Endothelial cell of umbilical vein (primary cell): Measurements from ENCODE around the gene LTBP2. TPM values are rescaled to one million over a fixed set of nuclear protein-coding genes. Genes with fewer than 3 reads are reported as not detected.

Experiments
- BruUV-seq: library from RNA; stranded (reverse); fragments of 400-500 nt; replicated peaks from 2 replicates; lab custom pipeline; 2021; lab: Mats Ljungman, UMichigan
- CTCF ChIA-PET: fragments of 300-600, 350-600 bp; sonication (Branson Sonifier 250); formaldehyde crosslinking; loops from one replicate; lab custom pipeline; 2021; ENCODE audit warnings: antibody characterized with exemption, inconsistent platforms; lab: Charles Lee
- POLR2A ChIA-PET: fragments of 300-600, 350-600 bp; sonication (Branson Sonifier 250); formaldehyde crosslinking; loops from one replicate; lab custom pipeline; 2021; ENCODE audit warnings: antibody characterized with exemption, inconsistent platforms; lab: Charles Lee
- DNase-seq: peaks from one replicate; pipeline ENCODE4 v3.0.0-alpha.2; 2011; ENCODE audit warnings: low read depth, low spot score
- FAIRE-seq: peaks from 2 replicates; lab custom pipeline; 2011; peaks lifted over from hg19 to GRCh38; lab: Jason Lieb, UNC
- H2AFZ ChIP-seq: 2 replicates; pipeline ENCODE4 v1.6.0; 2012; ENCODE audit warnings: low read depth, low read length, control low read depth, inconsistent platforms
- H3K27ac ChIP-seq: 2 replicates; pipeline ENCODE4 v1.5.1; 2011; ENCODE audit warnings: low read depth, mild to moderate bottlenecking, control low read depth, low read length, moderate library complexity; ENCODE audit not compliant: insufficient read depth
- H3K27me3 ChIP-seq, 2 experiments: 2 replicates each; pipeline versions ENCODE4 v1.6.0 to v1.6.1; 2011; ENCODE audit warnings: low read length in 2 of 2, mixed read lengths in 1 of 2; ENCODE audit not compliant: control insufficient read depth in 2 of 2, insufficient read depth in 2 of 2
- H3K36me3 ChIP-seq, 2 experiments: 2 replicates in 1 of 2; 3 replicates in 1 of 2; pipeline ENCODE4 v1.5.1; 2011; ENCODE audit warnings: low read length in 2 of 2, mild to moderate bottlenecking in 1 of 2, moderate library complexity in 1 of 2; ENCODE audit not compliant: control insufficient read depth in 2 of 2, insufficient read depth in 2 of 2; ENCODE audit errors: extremely low read depth in 1 of 2
- H3K4me1 ChIP-seq: 3 replicates; pipeline ENCODE4 v1.5.1; 2011; ENCODE audit warnings: mild to moderate bottlenecking, low read length; ENCODE audit not compliant: control insufficient read depth, insufficient read depth; ENCODE audit errors: extremely low read depth
- H3K4me2 ChIP-seq: 2 replicates; pipeline ENCODE4 v1.6.1; 2011; ENCODE audit warnings: low read length, control low read depth, mixed read lengths; ENCODE audit not compliant: insufficient read depth
- H3K4me3 ChIP-seq, 3 experiments: fragments of 200-600 bp in 1 of 3; sonication (generic), shearing (Covaris generic) in 1 of 3; replicated peaks in 1 of 3; 2 replicates each; pipeline ENCODE4 v1.5.1; 2011 to 2016; ENCODE audit warnings: control low read depth in 3 of 3, low read length in 3 of 3, mild to moderate bottlenecking in 2 of 3, inconsistent platforms in 1 of 3, low read depth in 1 of 3, moderate library complexity in 1 of 3; ENCODE audit not compliant: insufficient read depth in 1 of 3
- H3K79me2 ChIP-seq: 2 replicates; pipeline ENCODE4 v1.6.0; 2012; ENCODE audit warnings: low read length, inconsistent platforms; ENCODE audit not compliant: control insufficient read depth, insufficient read depth
- H3K9ac ChIP-seq: replicated peaks from 2 replicates; pipeline ENCODE3; 2011; ENCODE audit warnings: low read length, control low read depth; ENCODE audit not compliant: insufficient read depth; ENCODE audit errors: extremely low read depth
- H3K9me1 ChIP-seq: replicated peaks from 3 replicates; pipeline ENCODE4 v1.6.0; 2011; ENCODE audit warnings: mild to moderate bottlenecking, low read length; ENCODE audit not compliant: control insufficient read depth, insufficient read depth; ENCODE audit errors: extremely low read depth
- H3K9me3 ChIP-seq: replicated peaks from 2 replicates; pipeline ENCODE4 v1.5.1; 2012; ENCODE audit warnings: low read length, inconsistent platforms; ENCODE audit not compliant: control insufficient read depth, insufficient read depth
- H4K20me1 ChIP-seq: replicated peaks from 2 replicates; pipeline ENCODE3; 2011; ENCODE audit warnings: mild to moderate bottlenecking, low read length; ENCODE audit not compliant: control insufficient read depth, insufficient read depth; ENCODE audit errors: extremely low read depth
- EZH2 ChIP-seq: IDR thresholded peaks from 2 replicates; pipeline ENCODE4 v1.6.1; 2012; ENCODE audit warnings: borderline replicate concordance, low read depth, mild to moderate bottlenecking, moderate library complexity, low read length, inconsistent platforms; ENCODE audit not compliant: severe bottlenecking
- FOS ChIP-seq: IDR thresholded peaks from 2 replicates; pipeline ENCODE4 v1.6.1; 2011; ENCODE audit warnings: mild to moderate bottlenecking, low read length, moderate library complexity, borderline replicate concordance; ENCODE audit not compliant: insufficient read depth
- GATA2 ChIP-seq: IDR thresholded peaks from 2 replicates; pipeline ENCODE4 v1.7.0; 2011; ENCODE audit warnings: low read depth, mild to moderate bottlenecking, moderate library complexity, mixed read lengths, low read length; ENCODE audit not compliant: insufficient read length, insufficient read depth
- JUN ChIP-seq: IDR thresholded peaks from 2 replicates; pipeline ENCODE4 v1.6.1; 2011; ENCODE audit warnings: borderline replicate concordance, low read depth; ENCODE audit not compliant: insufficient read length, insufficient read depth
- MYC ChIP-seq: IDR thresholded peaks from one replicate; pipeline ENCODE4 v1.6.1; 2011; ENCODE audit warnings: mild to moderate bottlenecking, low read depth, low read length
- POLR2A ChIP-seq: IDR thresholded peaks from 2 replicates; pipeline ENCODE4 v1.6.1; 2012; ENCODE audit warnings: low read depth, mild to moderate bottlenecking, control low read depth, low read length
- POLR2AphosphoS5 ChIP-seq: IDR thresholded peaks from 2 replicates; pipeline ENCODE4 v1.6.1; 2012; ENCODE audit warnings: low read depth, mild to moderate bottlenecking, control low read depth, low read length, moderate library complexity; ENCODE audit not compliant: insufficient read depth
- dilution Hi-C: fragments of 300-500 bp; cut with MboI; formaldehyde crosslinking; loops from one replicate; pipeline ENCODE4 v1.15.0; 2019; ENCODE audit warnings: low sequenced_read_pairs; ENCODE audit not compliant: extremely low pct_ligation_motif_present
- intact Hi-C: fragments of 100-400 bp; cut with micrococcal nuclease; formaldehyde crosslinking; loops from one replicate; pipeline ENCODE4 v1.10.0; 2022
- polyA plus RNA-seq, 4 experiments: library from polyadenylated mRNA; depleted of rRNA in 3 of 4; stranded (reverse) in 3 of 4; unstranded in 1 of 4; fragments of >200 nt; gene quantifications; 2 replicates each; pipeline versions ENCODE4 v1.2.1 to v1.2.3, GENCODE V29; 2011 to 2012; ENCODE audit warnings: missing spikeins in 1 of 4
- total RNA-seq: library from RNA; stranded (reverse); gene quantifications from 2 replicates; pipeline ENCODE4 v1.2.3, GENCODE V29; 2021
- TF ChIP-seq, protein P1 (sequence below): IDR thresholded peaks from 2 replicates; pipeline ENCODE4 v1.6.1; 2011; ENCODE audit not compliant: insufficient read depth, insufficient read length
- TF ChIP-seq, protein P2 (sequence below), 2 donors: IDR thresholded peaks; 1 replicate in 1 of 2; 2 replicates in 1 of 2; pipeline ENCODE4 v1.5.1; 2011; ENCODE audit warnings: low read length in 2 of 2, mild to moderate bottlenecking in 2 of 2, moderate library complexity in 2 of 2, control low read depth in 1 of 2, inconsistent platforms in 1 of 2, low read depth in 1 of 2; ENCODE audit not compliant: insufficient read depth in 1 of 2; ENCODE audit errors: extremely low read depth in 1 of 2

Gene LTBP2
- total and polyA plus RNA-seq, 2 donors (not counting 3 experiments of a cell fraction or from before 2014, with no cell fraction given): 209 to 268 TPM

DNA sequence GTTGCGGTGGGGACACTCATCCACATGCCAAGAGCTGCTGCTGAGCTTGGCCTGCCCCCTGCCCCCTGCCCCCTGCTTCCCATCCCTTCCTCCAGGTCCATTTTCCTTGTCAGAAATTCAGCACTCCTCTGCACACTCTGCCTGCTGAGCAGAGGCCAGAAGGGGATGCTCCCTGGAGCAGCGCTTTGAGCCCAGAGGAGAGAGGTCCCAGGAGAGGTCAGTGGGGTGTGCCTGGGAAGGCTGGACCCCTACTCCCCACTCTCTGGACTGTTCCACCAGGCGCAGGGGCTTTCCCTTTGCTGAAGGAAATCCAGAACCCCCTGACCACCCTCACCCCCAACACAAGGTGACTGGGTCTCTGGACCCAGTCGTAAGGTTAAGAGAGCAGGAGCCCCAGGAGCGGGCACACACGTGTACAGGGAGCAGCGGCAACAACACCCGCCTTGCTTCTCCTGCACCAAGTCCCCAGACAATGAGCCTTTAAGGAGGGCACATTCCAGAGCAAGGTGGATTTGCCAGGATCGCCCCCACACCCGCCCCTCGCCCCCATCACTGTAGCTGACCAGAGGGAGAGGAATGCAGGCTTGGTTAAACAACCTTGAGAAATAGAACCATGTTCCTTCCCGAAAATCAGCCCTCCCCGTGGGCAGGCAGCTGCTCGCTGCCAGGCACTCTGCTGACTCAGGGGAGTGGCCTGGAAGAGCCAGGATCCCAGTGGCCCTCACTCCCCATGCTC lies 87.8 kb downstream of the LTBP2 start:
- intact Hi-C loops (no loop called here), dilution Hi-C loops (no loop called here)
- H3K4me3 ChIP-seq: no peak overlapping the region
- no peaks in the 10 kb centered on the region for H4K20me1 ChIP-seq
- no peak overlapping the region for H3K4me2 ChIP-seq
- TF ChIP-seq FOS (no peak), MYC (no peak), JUN (no peak), POLR2A (no peak), POLR2AphosphoS5 (no peak), EZH2 (no peak), GATA2 (no peak)
- TF ChIP-seq, protein P1, sequence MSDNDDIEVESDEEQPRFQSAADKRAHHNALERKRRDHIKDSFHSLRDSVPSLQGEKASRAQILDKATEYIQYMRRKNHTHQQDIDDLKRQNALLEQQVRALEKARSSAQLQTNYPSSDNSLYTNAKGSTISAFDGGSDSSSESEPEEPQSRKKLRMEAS: no peak
- TF ChIP-seq, protein P2, sequence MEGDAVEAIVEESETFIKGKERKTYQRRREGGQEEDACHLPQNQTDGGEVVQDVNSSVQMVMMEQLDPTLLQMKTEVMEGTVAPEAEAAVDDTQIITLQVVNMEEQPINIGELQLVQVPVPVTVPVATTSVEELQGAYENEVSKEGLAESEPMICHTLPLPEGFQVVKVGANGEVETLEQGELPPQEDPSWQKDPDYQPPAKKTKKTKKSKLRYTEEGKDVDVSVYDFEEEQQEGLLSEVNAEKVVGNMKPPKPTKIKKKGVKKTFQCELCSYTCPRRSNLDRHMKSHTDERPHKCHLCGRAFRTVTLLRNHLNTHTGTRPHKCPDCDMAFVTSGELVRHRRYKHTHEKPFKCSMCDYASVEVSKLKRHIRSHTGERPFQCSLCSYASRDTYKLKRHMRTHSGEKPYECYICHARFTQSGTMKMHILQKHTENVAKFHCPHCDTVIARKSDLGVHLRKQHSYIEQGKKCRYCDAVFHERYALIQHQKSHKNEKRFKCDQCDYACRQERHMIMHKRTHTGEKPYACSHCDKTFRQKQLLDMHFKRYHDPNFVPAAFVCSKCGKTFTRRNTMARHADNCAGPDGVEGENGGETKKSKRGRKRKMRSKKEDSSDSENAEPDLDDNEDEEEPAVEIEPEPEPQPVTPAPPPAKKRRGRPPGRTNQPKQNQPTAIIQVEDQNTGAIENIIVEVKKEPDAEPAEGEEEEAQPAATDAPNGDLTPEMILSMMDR (IDR thresholded peaks at IDR 0.05; ENCODE audit: extremely low read depth in 1 of 2, insufficient read depth in 1 of 2, low read depth in 1 of 2, low read length in 2 of 2): no peak
- no peaks in the 10 kb centered on the region for H3K4me1 ChIP-seq
- H3K9ac ChIP-seq: no peak overlapping the region
- no peak overlapping the region for H3K27ac ChIP-seq
- no peaks in the 10 kb centered on the region for H3K9me3 ChIP-seq
- no peaks in the 10 kb centered on the region for H3K9me1 ChIP-seq
- ChIA-PET POLR2A (no interaction called here), CTCF (no interaction called here)
- DNase-seq (no peak), FAIRE-seq (no peak)
- no peaks in the 10 kb centered on the region for H3K79me2 ChIP-seq
- BruUV-seq: no TSS peak
- H3K36me3 ChIP-seq: peaks cover 8 to 43% of the 10 kb centered on the region in 2 experiments
- H2AFZ ChIP-seq: no peak overlapping the region
- H3K27me3 ChIP-seq: no peaks in the 10 kb centered on the region
